ENCODE results near the gene CST7. TPM values are rescaled to one million over a fixed set of nuclear protein-coding genes. Genes with fewer than 3 reads are reported as not detected.
A peak's percentile ranks its signal among the peaks of the same experiment; 100 is the strongest.
"Not testable (repeated sequence)": the region's sequence is repeated elsewhere in the genome, so short reads cannot be mapped to it uniquely, and the experiment has no call there.

The CST7 gene
- total RNA-seq, 1 experiment from 2014 or later = not detected

- H4K5ac ChIP-seq (ENCODE audit: insufficient read length, low read depth, low read length); H3K18ac ChIP-seq (ENCODE audit: insufficient read length, low read depth, low read length); H3K27me3 Mint-ChIP-seq (ENCODE audit: low read depth); H2AFZ ChIP-seq (ENCODE audit: low read length); H3K9me3 ChIP-seq (ENCODE audit: control insufficient read depth, low read depth, low read length); H2BK20ac ChIP-seq (ENCODE audit: low read depth, low read length, poor library complexity, severe bottlenecking); H3K4me1 ChIP-seq (ENCODE audit: insufficient read depth, low read length); H3K4ac ChIP-seq (ENCODE audit: low read depth, low read length); H4K20me1 ChIP-seq (ENCODE audit: control insufficient read depth, insufficient read depth, insufficient read length); H3K56ac ChIP-seq (ENCODE audit: insufficient read length, low read depth, low read length); H3K4me3 Mint-ChIP-seq; H3K23me2 ChIP-seq (ENCODE audit: insufficient read length, low read depth, low read length, poor library complexity, severe bottlenecking); H3K27ac ChIP-seq (ENCODE audit: insufficient read length, low read depth, low read length); H3K9me3 Mint-ChIP-seq; H2BK15ac ChIP-seq (ENCODE audit: low read depth, low read length); H3K79me1 ChIP-seq (ENCODE audit: insufficient read depth, low read depth, low read length, poor library complexity, severe bottlenecking); H3K4me2 ChIP-seq (ENCODE audit: insufficient read depth, insufficient read length, low read length); H2BK5ac ChIP-seq (ENCODE audit: insufficient read length, low read length); H3K27me3 ChIP-seq (ENCODE audit: insufficient read depth, low read length); H3K14ac ChIP-seq (ENCODE audit: insufficient read depth, low read length); H4K8ac ChIP-seq (replicated peaks; ENCODE audit: insufficient read length, low read depth, low read length); H2BK120ac ChIP-seq (ENCODE audit: low read depth, low read length, poor library complexity, severe bottlenecking); H3K79me2 ChIP-seq (ENCODE audit: insufficient read depth, low read length); H3T11ph ChIP-seq (ENCODE audit: low read length); H3K23ac ChIP-seq (ENCODE audit: insufficient read length, low read depth, low read length); H3K36me3 Mint-ChIP-seq (ENCODE audit: insufficient read depth in 1 of 3, low read depth in 3 of 3); H2AK5ac ChIP-seq (ENCODE audit: insufficient read length, low read length); H3K9ac ChIP-seq (ENCODE audit: extremely low read depth, insufficient read length, low read length); H4K91ac ChIP-seq (ENCODE audit: insufficient read length, low read depth, low read length); H2BK12ac ChIP-seq (ENCODE audit: insufficient read length, low read depth, low read length); DNase-seq: not testable (repeated sequence)
- TF ChIP-seq, protein P1, sequence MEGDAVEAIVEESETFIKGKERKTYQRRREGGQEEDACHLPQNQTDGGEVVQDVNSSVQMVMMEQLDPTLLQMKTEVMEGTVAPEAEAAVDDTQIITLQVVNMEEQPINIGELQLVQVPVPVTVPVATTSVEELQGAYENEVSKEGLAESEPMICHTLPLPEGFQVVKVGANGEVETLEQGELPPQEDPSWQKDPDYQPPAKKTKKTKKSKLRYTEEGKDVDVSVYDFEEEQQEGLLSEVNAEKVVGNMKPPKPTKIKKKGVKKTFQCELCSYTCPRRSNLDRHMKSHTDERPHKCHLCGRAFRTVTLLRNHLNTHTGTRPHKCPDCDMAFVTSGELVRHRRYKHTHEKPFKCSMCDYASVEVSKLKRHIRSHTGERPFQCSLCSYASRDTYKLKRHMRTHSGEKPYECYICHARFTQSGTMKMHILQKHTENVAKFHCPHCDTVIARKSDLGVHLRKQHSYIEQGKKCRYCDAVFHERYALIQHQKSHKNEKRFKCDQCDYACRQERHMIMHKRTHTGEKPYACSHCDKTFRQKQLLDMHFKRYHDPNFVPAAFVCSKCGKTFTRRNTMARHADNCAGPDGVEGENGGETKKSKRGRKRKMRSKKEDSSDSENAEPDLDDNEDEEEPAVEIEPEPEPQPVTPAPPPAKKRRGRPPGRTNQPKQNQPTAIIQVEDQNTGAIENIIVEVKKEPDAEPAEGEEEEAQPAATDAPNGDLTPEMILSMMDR (conservative IDR thresholded peaks at IDR 0.05) = peak; percentile 73
- no CpG with 5 or more reads among the region's 15 CpGs for WGBS (ENCODE audit: extremely low coverage, insufficient read length, low lambda C conversion rate)
- H3K27ac Mint-ChIP-seq = peak overlapping the region in 2 of 3 experiments; percentile 70 to 74; a peak in 5 of 7 replicates
- H3K4me1 Mint-ChIP-seq = peaks cover 15 to 18% of the 10 kb centered on the region in 2 experiments
Measured at GRCh38 chr20:24930724-24931688, 18.1 kb upstream of the CST7 start.

DNA sequence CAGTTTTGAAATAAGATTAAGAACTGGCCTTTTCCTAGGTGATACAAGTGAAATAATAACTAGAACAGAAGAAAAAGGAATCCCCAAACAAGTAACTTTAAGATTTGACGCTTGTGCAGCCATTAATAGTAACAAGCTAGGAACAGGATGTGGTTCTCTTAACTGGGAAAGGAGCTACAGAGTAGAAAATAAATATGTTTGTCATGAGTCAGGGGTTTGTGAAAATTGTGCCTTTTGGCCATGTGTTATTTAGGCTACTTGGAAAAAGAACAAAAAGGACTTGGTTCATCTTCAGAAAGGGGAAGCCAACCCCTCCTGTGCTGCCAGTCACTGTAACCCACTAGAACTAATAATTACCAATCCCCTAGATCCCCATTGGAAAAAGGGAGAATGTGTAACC is 17.2 kb upstream of the CST7 start:
- WGBS (ENCODE audit: extremely low coverage, insufficient read length, low lambda C conversion rate) = no CpG with 5 or more reads among the region's 1 CpG
- H3K4me3 Mint-ChIP-seq; H2BK20ac ChIP-seq (ENCODE audit: low read depth, low read length, poor library complexity, severe bottlenecking); H2AFZ ChIP-seq (ENCODE audit: low read length); H3K14ac ChIP-seq (ENCODE audit: insufficient read depth, low read length); H4K91ac ChIP-seq (ENCODE audit: insufficient read length, low read depth, low read length); H2BK12ac ChIP-seq (ENCODE audit: insufficient read length, low read depth, low read length); H3K23me2 ChIP-seq (ENCODE audit: insufficient read length, low read depth, low read length, poor library complexity, severe bottlenecking); H3K18ac ChIP-seq (ENCODE audit: insufficient read length, low read depth, low read length); H3K27me3 Mint-ChIP-seq (ENCODE audit: low read depth); H4K8ac ChIP-seq (replicated peaks; ENCODE audit: insufficient read length, low read depth, low read length); H3K27ac ChIP-seq (ENCODE audit: insufficient read length, low read depth, low read length); H3K79me1 ChIP-seq (ENCODE audit: insufficient read depth, low read depth, low read length, poor library complexity, severe bottlenecking); DNase-seq; H3K4ac ChIP-seq (ENCODE audit: low read depth, low read length); H3K4me2 ChIP-seq (ENCODE audit: insufficient read depth, insufficient read length, low read length); H3K27me3 ChIP-seq (ENCODE audit: insufficient read depth, low read length); H3T11ph ChIP-seq (ENCODE audit: low read length); H3K79me2 ChIP-seq (ENCODE audit: insufficient read depth, low read length); H3K9me3 ChIP-seq (ENCODE audit: control insufficient read depth, low read depth, low read length); H3K27ac Mint-ChIP-seq; H3K9ac ChIP-seq (ENCODE audit: extremely low read depth, insufficient read length, low read length); H2BK15ac ChIP-seq (ENCODE audit: low read depth, low read length); H2BK5ac ChIP-seq (ENCODE audit: insufficient read length, low read length); H2BK120ac ChIP-seq (ENCODE audit: low read depth, low read length, poor library complexity, severe bottlenecking); H4K20me1 ChIP-seq (ENCODE audit: control insufficient read depth, insufficient read depth, insufficient read length); H4K5ac ChIP-seq (ENCODE audit: insufficient read length, low read depth, low read length); H3K23ac ChIP-seq (ENCODE audit: insufficient read length, low read depth, low read length); H2AK5ac ChIP-seq (ENCODE audit: insufficient read length, low read length); H3K36me3 Mint-ChIP-seq (ENCODE audit: insufficient read depth in 1 of 3, low read depth in 3 of 3); H3K56ac ChIP-seq (ENCODE audit: insufficient read length, low read depth, low read length); H3K4me1 ChIP-seq (ENCODE audit: insufficient read depth, low read length): not testable (repeated sequence)
- Mint-ChIP-seq H3K9me3 (peaks cover 2 to 12% of the 10 kb centered on the region in 2 experiments; a peak in 4 of 5 replicates), H3K4me1 (peaks cover 15 to 18% of the 10 kb centered on the region in 2 experiments)
